Panc1 (cell line): ENCODE data around the gene SESN1.

ENCODE experiments used
- CTCF ChIP-seq: fragments of 450-650 bp; IDR thresholded peaks from 2 replicates; pipeline ENCODE4 v1.5.1; 2017; ENCODE audit warnings: mild to moderate bottlenecking
- REST ChIP-seq, 2 experiments: IDR thresholded peaks; 2 replicates each; pipeline ENCODE4 v1.6.1; 2011 to 2012; ENCODE audit warnings: low read depth in 2 of 2, control low read depth in 1 of 2, low read length in 1 of 2, mild to moderate bottlenecking in 1 of 2, moderate library complexity in 1 of 2; ENCODE audit not compliant: insufficient read depth in 1 of 2

DNA sequence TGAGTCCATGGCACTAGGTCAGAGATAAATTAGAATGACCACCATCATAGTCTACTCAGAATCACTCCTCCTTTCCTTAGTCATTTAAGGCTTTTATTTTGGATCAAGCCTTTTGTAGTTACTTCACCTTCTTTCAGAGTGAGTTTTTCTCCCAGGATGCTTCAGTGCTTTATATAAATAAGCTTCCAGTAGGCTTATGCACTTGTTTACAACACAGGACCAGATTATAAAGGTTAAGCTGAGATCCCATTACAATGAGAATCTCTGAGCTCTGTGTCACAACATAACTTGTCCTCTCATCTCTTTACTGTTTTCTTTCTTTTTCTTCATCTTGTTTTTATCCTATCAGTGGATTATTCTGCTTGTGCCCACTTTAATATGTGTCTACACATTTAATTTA is 48.5 kb upstream of the SESN1 start:
- TF ChIP-seq CTCF (no peak), REST (IDR thresholded peaks at IDR 0.05; ENCODE audit: insufficient read depth in 1 of 2, low read depth in 2 of 2, low read length in 1 of 2) (no peak)
